DND-41 (cell line): ENCODE measurements around the gene SNAP47.

Experiments
- EZH2 ChIP-seq: IDR thresholded peaks from 3 replicates; pipeline ENCODE4 v1.6.1; 2012; ENCODE audit warnings: borderline replicate concordance, low read depth, mild to moderate bottlenecking, moderate library complexity, low read length, inconsistent platforms; ENCODE audit not compliant: severe bottlenecking
- TF ChIP-seq, protein P1 (sequence below): IDR thresholded peaks from 2 replicates; pipeline ENCODE4 v1.5.1; 2012; ENCODE audit warnings: borderline replicate concordance, low read length, moderate library complexity, mild to moderate bottlenecking; ENCODE audit not compliant: poor library complexity, severe bottlenecking; ENCODE audit errors: extremely low read depth

DNA sequence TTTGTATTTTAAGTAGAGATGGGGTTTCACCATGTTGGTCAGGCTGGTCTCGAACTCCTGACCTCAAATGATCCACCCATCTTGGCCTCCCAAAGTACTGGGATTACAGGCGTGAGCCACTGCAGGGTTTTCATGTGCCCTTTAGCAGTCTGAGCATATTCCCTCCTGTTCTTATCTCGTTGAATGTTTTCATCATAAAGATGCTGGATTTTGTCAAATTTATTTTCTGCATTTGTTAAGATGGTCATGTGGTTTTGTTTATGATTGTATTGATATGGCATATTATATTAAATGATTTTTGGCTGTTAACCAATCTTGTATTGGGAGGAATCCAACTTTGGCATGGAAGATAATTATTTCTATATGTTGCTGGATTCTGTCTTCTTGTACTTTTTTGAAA is 8.9 kb upstream of the SNAP47 start:
- TF ChIP-seq, protein P1, sequence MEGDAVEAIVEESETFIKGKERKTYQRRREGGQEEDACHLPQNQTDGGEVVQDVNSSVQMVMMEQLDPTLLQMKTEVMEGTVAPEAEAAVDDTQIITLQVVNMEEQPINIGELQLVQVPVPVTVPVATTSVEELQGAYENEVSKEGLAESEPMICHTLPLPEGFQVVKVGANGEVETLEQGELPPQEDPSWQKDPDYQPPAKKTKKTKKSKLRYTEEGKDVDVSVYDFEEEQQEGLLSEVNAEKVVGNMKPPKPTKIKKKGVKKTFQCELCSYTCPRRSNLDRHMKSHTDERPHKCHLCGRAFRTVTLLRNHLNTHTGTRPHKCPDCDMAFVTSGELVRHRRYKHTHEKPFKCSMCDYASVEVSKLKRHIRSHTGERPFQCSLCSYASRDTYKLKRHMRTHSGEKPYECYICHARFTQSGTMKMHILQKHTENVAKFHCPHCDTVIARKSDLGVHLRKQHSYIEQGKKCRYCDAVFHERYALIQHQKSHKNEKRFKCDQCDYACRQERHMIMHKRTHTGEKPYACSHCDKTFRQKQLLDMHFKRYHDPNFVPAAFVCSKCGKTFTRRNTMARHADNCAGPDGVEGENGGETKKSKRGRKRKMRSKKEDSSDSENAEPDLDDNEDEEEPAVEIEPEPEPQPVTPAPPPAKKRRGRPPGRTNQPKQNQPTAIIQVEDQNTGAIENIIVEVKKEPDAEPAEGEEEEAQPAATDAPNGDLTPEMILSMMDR, result no peak
- no peak for TF ChIP-seq EZH2
